D341Med (cell line): ENCODE data around the gene IER3IP1.
"Not testable (repeated sequence)": the region's sequence is repeated elsewhere in the genome, so short reads cannot be mapped to it uniquely, and the experiment has no call there.

Experiments used
- DNase-seq: peaks from one replicate; pipeline ENCODE4 v3.0.0; 2012; ENCODE audit warnings: low spot score

The IER3IP1 gene

GRCh38 chr18:47175898-47176575 lies at the start of gene IER3IP1:
TSS of gene IER3IP1 (minus strand) at chr18:47176364. CDS start at chr18:47176277, 87 bp downstream.
- DNase-seq, result peak; percentile 96

DNA sequence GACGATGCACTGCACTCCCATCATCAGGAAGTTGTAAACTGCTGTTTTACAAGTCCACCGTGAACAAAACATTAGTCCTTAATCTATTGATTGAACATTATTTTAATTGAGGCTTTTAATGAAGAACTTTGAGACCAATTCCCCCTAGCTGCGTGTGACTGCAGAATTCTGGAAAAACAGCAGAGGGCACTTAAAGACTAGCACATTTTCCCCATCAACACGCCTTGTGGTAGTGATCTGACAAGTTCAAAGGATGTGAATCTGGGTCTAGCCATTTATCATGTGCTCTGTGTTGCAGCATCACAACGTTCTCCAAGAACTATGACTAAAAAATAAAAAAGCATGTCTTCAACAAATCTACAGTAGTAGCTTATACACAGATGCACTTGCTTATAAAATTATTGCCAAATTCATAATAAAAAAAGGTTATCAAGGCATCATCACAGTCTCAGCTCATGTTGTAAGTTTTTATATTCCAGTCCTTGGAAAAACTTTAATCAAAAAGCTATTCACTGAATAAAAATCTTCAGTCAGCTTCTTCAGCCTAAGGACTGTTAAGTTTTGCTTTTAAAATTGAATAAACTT lies 39.5 kb upstream of the IER3IP1 start:
- DNase-seq, result peak; percentile 71

- peak; percentile 45 for DNase-seq
Observed at GRCh38 chr18:47209171-47209570, 33.0 kb upstream of the IER3IP1 start.

- DNase-seq, result no peak
Observed at GRCh38 chr18:47206945-47207637, 30.9 kb upstream of the IER3IP1 start.

- peak; percentile 71 for DNase-seq
Observed at GRCh38 chr18:47204908-47205522, 28.9 kb upstream of the IER3IP1 start.

DNA sequence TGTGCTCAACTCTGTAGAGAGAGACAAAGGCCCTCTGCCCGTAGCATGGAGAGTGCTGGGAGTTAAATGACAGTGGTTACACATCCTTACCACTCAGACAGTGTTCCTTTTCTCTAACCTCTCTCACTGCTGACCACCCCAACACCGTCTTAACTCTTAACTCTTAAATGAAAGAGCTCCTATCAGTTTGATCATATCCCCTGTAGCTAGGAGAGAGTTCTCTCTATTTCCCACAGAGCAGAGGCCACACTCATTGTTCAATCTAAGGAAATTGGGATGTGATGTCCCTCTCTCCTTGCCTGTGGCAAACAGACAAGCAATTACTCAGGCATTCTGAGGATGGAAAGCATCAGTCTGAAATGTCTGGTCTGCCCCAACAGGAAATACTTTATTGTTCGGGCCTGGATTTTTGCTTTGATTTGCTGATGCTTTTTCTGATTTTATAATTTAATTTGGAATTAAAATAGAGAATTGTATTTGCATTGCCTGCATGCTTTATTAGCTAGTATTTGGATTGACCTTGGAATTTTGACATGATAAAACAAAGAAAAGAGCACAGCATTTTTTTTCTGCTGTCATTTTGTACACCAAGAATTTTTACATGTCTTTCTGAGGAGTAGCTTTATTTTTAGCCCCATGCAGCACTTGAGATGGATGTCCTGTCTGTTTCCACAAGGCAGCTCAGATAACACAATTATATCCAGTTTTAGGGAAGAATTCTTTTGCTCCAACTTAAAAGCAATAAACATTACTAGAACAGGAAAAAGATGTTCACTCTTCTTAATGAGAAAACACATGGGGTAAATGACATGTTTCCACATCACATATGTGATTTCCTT lies 27.7 kb upstream of the IER3IP1 start:
- DNase-seq, result no peak

DNA sequence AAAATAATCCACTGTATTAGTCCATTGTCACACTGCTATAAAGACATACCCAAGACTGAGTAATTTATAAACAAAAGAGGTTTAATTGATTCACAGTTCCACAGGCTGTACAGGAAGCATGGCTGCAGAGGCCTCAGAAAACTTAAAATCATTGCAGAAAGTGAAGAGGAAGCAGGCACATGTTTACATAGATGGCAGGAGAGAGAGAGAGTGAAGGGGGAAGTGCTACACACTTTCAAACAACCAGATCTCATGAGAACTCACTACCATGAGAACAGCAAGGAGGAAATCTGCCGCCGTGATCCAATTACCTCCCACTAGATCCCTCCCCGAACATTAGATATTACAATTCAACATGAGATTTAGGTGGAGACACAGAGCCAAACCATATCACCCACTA lies 19.8 kb upstream of the IER3IP1 start:
- not testable (repeated sequence) for DNase-seq

DNA sequence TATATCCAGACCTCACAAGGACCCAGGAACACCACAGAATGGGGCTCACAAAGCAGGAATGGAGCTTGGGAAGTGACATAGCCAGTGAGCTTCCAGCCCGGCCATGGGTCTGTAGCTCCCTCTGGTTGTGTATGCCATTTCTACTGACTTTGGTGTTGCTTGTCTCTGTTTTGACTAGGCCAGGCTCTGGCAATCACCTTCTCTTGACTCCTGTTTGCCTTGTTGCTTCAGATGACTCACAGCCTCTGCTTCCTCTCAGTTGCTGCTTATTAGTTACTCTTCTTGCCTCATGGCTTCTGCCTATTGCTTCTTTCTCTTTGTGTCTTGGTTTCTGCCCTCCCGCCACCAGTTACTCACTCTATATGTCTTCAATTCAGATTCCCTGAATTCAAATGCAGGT lies 15.8 kb upstream of the IER3IP1 start:
- no peak for DNase-seq

DNA sequence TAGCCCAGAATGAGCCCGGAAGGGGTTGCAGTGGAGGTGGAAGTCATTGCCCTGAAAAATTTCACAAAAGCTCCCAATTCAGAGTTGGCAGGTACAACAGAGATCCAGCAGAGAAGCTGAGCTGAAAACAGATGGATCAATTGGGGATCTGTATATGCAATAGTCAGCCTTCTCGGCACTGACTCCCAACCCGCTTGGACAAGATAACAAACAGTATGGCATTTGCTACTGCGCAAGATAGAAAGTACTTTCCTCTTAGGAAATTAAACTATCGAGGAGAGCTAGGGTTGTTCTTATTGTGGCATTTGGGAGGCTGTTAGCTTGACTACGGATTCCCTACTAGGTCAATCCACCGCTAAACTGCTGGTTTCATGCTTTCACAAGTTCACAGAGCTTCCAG lies 11.6 kb upstream of the IER3IP1 start:
- no peak for DNase-seq

DNA sequence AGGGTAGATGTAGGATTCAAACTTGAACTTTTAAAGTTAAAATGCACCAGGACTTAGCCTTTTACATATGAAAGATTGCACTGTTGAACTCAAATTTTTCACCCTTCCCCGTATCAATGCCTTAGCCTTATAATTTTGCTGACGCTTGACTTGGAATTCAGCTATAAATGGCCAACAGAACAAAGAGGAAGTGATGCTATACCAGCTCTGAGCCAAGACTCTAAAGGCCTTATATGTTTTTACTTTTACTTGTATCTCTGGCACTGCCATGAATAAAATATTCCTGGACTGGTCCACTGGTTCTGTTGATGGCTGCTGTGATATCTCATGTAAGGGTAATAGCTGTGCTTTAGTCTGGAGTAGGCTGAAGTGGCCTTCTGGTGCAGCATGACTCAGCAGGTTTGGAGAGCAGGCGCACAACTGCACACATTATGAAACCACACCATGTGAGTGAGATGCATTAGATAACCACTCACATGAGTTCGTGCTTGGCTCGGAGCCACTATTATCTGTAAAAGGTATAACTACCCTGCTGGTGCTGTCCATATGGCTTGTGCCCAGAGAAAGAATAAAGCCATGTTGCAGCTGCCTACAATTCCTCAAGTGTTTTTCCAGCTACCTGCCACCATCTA lies 8.4 kb upstream of the IER3IP1 start:
- DNase-seq, result no peak

DNA sequence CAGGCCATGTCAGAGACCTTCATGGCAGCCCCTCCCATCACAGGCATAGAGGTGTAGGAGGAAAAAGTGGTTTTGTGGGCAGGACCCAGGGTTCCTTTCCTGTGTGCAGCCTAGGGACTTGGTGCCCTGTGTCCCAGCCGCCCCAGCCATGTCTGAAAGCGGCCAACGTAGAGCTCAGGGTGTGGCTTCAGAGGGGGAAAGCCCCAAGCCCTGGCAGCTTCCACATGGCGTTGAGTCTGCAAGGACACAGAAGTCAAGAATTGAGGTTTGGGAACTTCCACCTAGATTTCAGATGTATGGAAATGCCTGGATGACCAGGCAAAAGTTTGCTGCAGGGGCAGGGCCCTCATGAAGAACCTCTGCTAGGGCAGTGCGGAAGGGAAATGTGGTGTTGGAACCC lies 6.0 kb upstream of the IER3IP1 start:
- not testable (repeated sequence) for DNase-seq

GRCh38 chr18:47180765-47181164 lies 4.6 kb upstream of the IER3IP1 start:
- DNase-seq, result no peak

DNA sequence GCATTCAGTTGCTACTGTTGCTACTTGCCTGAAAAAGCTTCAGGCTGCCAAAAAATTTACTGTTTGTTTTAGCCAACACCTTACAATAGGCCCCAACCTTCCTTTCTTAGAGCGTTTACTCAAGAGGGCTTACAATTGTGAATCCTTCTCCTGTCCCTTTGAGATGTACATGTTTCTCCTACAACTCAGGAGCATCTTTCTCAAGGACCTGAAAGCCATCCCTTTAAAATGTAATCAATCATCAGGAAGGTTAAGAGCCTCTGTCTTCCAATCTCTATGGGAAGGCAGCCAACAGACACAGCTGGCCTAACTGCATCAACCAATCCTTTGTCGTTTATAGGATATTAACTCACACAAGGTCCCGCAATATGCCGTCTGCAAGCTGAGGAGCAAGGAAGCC lies 3.4 kb upstream of the IER3IP1 start:
- DNase-seq, result no peak

DNA sequence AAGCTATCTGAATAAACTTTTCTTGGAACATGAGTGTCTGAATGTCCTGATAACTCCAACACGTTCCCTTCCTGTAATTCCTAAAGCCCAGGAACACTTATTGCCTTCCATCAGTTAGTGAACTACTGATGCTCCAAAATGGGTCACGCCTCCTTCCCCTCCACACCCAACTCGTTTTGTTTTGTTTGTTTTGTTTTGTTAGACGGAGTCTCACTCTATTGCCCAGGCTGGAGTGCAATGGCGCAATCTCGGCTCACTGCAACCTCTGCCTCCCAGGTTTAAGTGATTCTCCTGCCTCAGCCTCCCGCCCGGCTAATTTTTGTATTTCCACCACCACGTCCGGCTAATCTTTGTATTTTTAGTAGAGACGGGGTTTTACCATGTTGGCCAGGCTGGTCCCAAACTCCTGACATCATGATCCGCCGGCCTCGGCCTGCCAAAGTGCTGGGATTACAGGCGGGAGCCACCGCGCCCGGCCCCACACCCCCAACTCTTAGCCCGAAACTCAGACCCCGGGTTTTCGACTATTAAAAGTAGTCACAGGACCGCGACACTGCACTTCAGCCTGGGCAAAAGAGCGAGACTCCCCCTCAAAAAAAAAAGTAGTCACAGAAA lies 774 bp downstream of the IER3IP1 start:
- DNase-seq, result no peak

DNA sequence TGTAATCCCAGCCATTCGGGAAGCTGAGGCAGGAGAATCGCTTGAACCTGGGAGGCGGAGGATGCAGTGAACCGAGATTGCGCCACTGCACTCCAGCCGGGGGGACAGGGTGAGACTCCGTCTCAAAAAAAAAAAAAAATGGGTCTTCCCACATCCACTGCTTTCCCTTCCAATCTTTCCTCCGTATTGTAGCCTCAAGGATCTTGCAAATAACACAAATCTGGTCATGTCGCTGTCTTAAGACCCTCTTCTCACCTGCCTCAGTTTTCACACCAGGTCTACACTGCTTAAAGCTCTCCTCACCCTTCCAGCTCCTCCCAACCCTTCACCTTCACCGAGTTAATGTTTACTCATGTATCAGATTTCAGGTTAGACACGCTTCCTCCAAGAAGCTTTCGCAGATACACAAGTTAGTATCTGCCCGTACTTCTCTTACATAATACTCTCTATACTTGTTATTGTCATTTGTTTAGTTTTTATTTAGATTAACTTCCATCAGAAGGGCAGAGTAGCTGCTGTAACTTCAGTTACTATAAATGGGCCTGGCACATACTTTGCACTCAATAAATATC lies 1.5 kb downstream of the IER3IP1 start:
- no peak for DNase-seq

DNA sequence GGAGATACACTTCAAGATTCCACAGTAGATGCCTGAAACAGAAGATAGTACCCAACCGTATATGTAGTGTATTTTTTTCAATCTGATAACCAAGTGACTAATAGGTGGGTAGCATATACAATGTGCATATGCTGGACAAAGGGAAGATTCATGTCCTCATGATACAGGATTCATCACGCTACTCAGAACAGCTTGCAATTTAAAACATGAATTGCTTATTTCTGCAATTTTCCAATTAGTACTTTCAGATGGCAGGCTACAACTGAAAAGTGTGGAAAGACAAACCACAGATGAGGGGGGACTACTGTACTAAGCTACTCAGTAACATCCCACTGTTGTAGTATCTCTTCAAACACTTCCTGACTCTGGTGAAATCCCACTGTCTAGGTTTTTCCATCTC lies 3.7 kb downstream of the IER3IP1 start:
- no peak for DNase-seq

GRCh38 chr18:47168913-47169312 lies 7.3 kb downstream of the IER3IP1 start:
- DNase-seq, result no peak

DNA sequence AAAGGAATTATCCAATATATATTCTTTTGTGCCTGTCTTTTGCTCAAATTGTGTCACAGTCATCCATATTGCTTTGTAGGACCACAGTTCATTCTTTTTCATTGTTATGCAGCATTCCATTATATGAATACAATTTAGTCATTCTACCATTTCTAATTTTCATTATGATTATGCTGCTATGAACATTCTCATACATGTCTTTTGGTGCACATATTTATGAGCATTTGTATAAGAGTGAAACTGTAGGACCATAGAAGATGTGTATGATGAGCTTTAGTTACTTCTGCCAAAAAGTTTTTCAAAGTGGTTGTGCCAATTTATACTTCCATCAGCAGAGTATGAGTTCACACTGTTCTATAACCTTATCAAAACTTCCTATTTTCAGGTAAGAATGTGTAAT lies 7.7 kb downstream of the IER3IP1 start:
- DNase-seq, result no peak

DNA sequence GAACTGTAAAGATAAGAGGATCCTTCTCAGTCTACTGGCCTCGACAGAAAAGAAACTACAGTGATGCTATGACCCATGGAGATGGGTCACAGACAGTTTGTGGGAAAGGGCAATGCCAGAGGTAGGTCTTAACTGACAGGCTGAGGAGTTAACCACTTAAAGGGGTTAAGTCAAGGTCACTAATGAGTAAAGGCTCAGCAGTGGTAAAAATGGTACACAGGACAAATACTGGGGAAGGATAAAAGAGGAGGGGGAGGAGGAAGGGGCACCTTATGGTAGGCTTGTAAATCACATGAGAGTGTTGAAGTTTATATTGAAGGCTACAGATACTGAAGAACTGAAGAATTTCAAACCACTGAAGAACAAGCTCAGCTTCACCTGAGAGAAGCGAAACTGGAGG lies 9.9 kb downstream of the IER3IP1 start:
- no peak for DNase-seq

DNA sequence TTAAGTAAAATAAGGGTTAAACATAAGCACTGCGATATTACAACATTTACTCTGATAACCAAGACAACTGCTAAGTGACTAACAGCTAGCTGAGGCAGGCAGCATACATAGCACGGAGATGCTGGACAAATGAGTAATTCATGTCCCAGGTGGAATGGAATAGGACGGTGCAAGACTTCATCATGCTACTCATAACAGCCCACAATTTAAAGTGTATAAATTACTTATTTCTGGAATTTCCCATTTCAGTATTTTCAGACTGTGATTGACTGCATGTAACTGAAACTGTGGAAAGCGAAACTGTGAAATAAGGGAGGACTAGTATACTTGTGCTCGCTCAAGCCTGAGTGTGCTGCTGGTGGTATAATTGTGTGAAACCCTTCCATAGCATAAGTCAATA lies 12.9 kb downstream of the IER3IP1 start:
- DNase-seq, result no peak

DNA sequence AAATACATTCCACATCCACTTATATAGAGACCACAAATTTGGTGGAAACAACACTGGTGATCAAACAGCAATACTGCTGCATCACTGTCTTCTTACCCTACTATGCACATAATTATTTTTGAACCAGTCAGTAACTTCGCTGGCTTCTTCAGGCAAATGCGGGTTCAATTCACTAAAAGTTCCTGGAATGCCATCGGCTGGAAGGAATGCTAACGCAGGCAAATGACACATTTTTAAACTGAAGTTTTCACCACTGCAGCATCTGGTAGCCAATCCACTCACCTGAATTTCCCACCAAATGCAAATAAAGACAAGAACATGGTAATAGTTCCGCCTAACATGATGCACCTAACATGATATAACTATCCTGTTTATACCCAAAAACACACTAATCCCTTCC lies 15.9 kb downstream of the IER3IP1 start:
- DNase-seq, result no peak
